RPMI7951 (cell line): ENCODE data around the gene CACNA1E. TPM values are rescaled to one million over a fixed set of nuclear protein-coding genes. Genes with fewer than 3 reads are reported as not detected.

Experiments used
- DNase-seq: peaks from one replicate; pipeline ENCODE4 v3.0.0-alpha.2; 2012; ENCODE audit warnings: low read depth
- total RNA-seq: library from RNA; depleted of rRNA; stranded (reverse); fragments of >200 nt; shearing (Covaris generic); gene quantifications from 2 replicates; pipeline ENCODE4 v1.2.3, GENCODE V29; 2014; rRNA removed

Gene CACNA1E
- total RNA-seq, result not detected in 2 replicates

DNA sequence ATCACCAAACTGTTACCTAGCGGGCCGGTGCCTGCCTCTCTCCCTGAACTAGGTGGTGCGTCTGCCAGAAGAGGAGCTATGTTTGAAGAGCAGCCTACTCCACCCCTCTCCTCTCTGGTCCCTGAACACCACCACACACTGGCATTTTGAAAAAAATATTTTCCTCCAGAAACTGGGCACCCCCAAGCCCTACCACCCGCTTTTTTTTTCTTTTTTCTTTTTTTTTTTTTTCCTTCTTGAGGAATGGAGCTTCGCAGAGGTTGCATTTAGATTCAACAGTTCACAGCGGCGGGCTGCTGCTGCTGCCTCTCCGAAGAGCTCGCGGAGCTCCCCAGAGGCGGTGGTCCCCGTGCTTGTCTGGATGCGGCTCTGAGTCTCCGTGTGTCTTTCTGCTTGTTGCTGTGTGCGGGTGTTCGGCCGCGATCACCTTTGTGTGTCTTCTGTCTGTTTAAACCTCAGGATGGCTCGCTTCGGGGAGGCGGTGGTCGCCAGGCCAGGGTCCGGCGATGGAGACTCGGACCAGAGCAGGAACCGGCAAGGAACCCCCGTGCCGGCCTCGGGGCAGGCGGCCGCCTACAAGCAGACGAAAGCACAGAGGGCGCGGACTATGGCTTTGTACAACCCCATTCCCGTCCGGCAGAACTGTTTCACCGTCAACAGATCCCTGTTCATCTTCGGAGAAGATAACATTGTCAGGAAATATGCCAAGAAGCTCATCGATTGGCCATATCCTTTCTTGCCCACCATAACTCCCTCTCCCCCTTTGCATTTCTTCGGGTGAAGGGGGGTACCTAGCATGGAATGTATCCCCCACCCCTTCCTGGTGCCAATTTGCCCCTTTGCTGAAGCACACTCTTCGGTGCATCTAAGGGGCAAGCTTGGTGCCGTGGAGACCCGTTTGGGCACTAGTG is at the start of gene CACNA1E:
CACNA1E (plus strand) TSS at position 233 of the 911 bp plus-strand sequence; CDS start at position 461, 228 bp downstream.
- no peak for DNase-seq

GRCh38 chr1:181433931-181434330 is 49.4 kb upstream of the CACNA1E start:
- DNase-seq, result no peak

GRCh38 chr1:181438013-181438412 is 45.3 kb upstream of the CACNA1E start:
- no peak for DNase-seq

DNA sequence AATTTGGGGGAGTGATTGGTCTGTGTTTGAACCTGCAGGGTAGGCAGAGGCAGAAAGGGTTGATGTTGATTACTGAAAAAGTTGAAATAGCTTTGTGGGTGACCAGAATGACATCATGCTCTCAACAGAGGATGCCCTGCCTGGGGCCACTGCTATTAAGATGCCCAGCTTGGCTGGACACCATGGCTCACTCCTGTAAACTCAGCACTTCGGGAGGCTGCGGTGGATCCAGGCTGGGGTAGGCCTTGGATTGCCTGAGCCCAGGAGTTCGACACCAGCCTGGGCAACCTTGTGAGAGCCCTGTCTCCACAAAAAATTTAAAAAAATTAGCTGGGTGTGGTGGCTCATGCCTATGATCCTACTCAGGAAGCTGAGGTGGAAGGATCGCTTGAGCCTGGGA is 42.8 kb upstream of the CACNA1E start:
- DNase-seq, result no peak

DNA sequence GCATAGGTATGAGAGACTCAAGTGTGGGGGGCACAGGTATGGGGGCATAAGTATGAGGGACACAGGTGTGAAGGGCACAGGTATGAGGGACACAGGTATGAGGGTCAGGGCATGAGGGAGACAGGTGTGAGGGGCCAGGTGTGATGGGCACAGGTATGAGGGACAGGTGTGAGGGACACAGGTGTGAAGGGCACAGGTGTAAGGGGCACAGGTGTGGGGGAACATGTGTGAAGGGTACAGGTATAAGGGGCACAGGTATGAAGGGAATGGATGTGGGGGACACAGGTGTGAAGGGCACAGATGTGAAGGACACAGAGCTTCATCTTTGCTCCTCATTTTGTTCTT is 41.2 kb upstream of the CACNA1E start:
- no peak for DNase-seq

DNA sequence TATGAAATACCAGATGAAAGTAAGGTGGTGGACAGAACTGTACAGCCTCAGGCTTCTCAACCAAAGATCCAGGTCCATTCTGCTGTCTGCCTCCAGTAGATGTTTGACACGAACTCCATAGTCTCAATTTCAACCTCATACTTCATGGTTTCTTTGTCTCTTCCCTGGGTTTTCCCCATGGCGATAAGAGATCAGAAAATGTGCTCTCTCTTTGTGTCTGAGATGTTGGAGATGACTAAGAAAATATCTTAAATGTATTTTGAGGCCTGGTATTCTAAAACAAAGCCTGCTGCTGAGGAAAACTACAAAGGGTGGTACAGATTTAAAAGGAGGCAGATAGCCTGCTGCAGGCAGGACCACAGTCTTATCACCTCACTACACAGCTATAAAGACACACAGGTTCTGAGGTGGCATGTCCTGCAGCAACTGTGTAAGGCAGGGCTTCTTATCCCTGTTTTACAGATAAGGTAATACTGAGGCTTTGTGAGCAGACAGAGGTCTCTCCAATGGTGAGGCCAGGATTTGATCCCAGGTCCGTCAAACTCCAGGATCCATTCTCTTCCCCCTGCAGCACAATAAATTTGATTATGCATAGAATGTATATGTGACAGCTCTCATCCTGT is 40.0 kb upstream of the CACNA1E start:
- DNase-seq, result no peak

- no peak for DNase-seq
These were observed 37.9 kb upstream of the CACNA1E start for GRCh38 chr1:181445436-181445835.

GRCh38 chr1:181448461-181448860 is 34.9 kb upstream of the CACNA1E start:
- no peak for DNase-seq

GRCh38 chr1:181451661-181452230 is 31.6 kb upstream of the CACNA1E start:
- DNase-seq, result no peak

DNA sequence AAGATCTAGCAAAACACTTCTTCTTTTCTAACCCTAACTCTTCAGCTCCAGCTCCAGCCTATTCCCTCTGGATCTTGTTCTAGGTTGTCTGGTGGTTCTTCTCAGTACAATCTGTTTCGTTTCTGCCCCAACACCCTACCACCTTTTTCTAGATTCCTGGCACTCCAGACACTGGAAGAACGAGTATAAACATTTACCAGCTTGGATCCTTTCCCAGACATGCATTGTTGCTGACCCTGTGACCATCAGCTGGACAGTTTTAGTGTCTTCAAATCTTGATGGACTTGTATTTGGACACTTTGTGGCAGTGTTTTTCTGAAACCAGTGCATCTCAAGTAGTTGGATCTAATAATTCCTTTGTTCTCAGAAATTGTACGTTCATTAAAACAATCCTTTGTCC is 30.6 kb upstream of the CACNA1E start:
- DNase-seq, result no peak

- DNase-seq, result no peak
These were observed 29.6 kb upstream of the CACNA1E start for GRCh38 chr1:181453541-181454201.

GRCh38 chr1:181456551-181456950 is 26.8 kb upstream of the CACNA1E start:
- DNase-seq, result no peak

DNA sequence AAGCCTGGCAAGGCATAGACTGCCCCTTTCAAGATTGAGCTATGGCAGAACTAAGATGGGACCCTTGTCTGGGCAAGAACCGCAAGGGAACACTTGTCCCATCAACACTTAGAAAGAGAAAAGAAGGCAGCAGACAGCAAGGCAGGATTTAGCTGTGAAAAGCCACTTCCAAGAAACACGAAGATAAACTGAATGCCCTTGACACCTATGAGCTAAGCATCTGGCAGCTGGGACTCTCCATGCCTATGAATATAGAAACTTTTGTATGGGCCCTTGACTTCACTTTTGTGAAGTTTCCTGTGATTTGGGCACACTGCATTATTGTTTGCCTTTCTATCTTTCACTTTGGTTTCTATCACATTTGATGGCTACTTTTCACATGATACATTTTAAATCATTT is 24.9 kb upstream of the CACNA1E start:
- DNase-seq, result no peak

GRCh38 chr1:181459067-181459466 is 24.2 kb upstream of the CACNA1E start:
- no peak for DNase-seq

DNA sequence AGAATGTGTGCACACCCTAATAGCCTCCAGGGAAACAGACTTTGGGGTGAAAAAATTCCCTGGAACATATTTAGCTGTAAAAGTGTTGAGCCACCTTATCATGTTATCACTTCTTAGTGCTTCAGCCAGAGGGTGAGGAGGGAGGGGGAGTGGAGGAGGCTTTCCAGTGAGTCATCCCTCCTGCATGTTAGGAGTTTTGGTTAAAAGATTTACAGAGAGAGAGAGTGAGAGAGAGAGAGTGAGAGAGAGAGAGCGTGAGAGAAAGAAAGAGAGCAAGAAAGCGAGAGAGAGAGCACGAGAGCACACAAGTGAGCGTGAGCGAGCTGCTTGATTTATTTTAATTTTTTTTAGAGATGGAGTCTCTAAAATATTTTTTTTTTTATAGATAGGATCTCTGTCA is 13.5 kb upstream of the CACNA1E start:
- DNase-seq, result peak; percentile 74

GRCh38 chr1:181475580-181475979 is 7.7 kb upstream of the CACNA1E start:
- DNase-seq, result no peak

DNA sequence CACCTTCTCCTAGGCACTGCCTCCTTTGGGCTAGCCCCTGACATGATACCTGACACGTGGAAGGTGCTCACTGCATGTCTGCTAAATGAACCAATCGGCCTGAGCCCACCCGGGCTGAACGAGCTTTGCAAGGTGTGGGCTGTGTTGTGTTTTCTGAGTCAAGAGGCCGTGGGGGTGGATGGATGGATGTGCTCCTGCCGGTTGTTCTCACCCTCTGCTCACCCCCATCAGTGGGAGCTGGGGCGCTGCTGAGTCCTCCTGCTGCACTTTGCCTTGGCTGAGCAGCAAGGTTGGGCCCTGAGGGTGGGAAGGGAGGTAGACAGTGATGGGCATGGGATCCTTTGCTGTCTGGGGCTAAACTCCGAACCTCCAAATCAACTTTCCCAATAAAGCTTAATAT is 6.7 kb upstream of the CACNA1E start:
- no peak for DNase-seq

- DNase-seq, result no peak
These were observed 5.0 kb upstream of the CACNA1E start for GRCh38 chr1:181478306-181478705.

DNA sequence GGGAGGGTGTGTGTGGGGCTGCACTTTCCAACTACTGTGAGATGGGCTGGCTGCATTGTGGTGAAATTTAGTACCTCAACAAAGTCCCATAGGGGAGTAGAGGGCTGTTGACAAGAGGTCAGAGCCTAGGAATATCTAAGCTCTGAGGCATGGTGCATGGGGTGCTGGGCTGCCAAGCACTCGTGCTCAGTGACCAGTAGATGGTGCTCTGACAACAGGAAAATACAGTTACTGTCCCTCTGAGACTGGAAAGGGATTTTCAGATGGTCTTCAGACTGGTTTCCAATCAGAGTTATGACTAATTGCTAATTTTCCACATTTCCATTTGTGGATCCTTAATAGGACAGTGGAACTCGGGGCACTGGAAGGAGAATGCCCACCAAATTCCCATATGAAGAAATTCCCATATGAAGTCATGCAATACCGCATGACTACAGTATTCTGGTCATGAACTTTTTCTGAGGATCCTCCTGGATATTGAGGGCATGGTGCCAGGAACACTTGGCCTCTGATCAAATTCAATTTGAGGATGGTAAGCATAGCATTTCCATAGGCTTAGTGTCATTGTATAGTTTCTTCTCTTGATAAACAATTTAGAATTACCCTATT is 4.1 kb upstream of the CACNA1E start:
- DNase-seq, result peak; percentile 46

DNA sequence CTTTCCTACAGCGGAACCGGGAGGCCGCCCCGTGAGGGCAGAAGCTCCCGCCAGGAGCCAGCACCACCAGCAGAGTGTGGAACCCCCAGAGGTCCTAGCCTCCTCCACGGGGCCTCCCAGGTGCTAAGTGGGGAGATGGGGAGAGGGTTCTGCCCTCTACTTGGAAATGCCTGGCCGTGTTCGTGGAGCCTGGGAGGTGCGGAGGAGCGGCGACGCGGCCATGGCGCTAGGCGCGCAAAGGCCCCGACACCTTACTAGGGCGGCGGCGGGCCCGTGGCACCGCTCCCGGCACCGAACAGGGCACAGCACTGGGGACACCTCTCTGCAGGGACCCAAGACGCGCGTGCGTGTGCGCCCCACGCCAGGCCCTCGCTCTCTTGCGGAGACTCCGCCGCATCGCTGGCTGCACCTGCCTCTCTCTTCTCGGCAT is 1.3 kb upstream of the CACNA1E start:
- no peak for DNase-seq

DNA sequence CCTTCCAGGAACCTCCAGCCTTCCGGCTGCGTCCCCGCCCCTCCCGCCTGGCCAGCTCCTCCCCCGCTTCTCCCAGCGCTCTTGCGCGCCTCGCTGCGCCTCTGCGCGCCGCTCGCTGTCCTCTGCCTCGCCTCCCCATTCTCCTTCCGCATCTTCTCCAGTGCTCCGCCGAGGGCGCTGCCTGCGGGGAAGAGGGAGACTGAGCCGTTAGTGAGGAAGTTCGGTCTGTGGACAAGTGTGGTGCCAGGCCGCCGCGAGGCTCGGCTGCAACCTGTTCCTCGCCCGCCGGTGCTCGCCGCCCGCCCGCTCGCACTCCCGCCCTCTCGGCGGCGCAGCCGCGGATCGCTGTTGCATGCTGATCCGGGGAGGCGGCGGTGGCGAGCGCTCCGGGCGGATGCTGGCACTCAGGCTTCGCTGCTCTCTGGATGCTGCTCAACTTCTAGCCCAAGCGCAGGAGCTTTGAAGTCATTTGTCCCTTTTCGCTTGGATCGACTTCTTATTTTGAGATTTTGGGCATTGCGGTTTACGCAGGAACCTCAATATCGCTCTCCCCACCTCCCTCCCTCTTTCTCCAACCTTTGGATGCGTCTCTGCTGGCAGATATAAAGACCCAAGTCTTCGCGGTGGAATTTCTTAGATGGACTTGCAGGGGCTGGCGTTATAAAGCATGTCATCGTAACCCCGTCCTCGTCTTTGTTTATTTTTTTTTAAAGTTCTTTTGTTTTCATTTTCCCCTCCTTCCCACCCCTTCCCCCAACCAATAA is 614 bp upstream of the CACNA1E start:
- DNase-seq, result no peak
